HG02610 (cell line): ENCODE results near the gene RABAC1.
"Not testable (repeated sequence)": the region's sequence is repeated elsewhere in the genome, so short reads cannot be mapped to it uniquely, and the experiment has no call there.

Experiments
- ATAC-seq: cut with Tn5 transposase; IDR thresholded peaks from one replicate; pipeline ENCODE4 v1.9.1; 2021; ENCODE audit warnings: mild to moderate bottlenecking, moderate library complexity; ENCODE audit not compliant: unreplicated experiment

The RABAC1 gene

GRCh38 chr19:41947091-41947490, 12.0 kb downstream of the RABAC1 start:
- no peak for ATAC-seq

GRCh38 chr19:41945135-41945766, 13.9 kb downstream of the RABAC1 start:
- peak; percentile 85 for ATAC-seq

GRCh38 chr19:41944336-41944735, 14.8 kb downstream of the RABAC1 start:
- ATAC-seq: no peak

DNA sequence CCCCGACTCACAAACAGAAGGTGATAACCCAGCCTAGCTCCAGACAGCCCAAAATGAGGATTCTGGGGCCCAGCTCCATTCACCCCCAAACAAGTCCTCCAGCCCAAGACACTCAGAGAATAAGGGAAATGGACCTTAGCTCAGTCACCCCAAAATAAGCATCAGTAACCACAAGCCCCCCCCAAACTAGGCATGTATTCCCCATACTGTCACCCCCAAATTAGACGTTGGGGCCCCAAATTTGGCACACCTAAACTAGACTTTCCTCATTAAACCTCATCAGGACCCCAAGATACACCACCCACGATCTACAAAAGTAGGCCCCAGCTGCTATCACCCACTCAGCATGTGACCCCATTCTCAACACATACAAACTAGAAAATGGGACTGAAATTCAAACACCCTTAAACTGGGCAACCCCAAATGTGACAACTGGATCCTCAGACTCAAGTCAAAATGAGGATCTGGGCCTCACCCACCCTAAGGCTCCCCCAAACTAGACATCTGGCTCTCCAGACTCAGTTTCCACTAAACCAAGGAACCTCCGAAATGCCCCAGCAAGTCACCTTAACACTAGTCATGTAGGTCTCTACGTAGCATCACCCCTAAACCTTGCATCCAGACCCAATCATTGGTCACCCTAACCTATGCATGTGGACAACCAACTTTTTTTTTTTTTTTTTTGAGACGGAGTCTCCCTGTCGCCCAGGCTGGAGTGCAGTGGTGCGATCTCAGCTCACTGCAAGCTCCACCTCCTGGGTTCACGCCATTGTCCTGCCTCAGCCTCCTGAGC, 17.5 kb downstream of the RABAC1 start:
- ATAC-seq: no peak

- ATAC-seq: no peak
These were observed 18.3 kb downstream of the RABAC1 start for GRCh38 chr19:41940731-41941409.

DNA sequence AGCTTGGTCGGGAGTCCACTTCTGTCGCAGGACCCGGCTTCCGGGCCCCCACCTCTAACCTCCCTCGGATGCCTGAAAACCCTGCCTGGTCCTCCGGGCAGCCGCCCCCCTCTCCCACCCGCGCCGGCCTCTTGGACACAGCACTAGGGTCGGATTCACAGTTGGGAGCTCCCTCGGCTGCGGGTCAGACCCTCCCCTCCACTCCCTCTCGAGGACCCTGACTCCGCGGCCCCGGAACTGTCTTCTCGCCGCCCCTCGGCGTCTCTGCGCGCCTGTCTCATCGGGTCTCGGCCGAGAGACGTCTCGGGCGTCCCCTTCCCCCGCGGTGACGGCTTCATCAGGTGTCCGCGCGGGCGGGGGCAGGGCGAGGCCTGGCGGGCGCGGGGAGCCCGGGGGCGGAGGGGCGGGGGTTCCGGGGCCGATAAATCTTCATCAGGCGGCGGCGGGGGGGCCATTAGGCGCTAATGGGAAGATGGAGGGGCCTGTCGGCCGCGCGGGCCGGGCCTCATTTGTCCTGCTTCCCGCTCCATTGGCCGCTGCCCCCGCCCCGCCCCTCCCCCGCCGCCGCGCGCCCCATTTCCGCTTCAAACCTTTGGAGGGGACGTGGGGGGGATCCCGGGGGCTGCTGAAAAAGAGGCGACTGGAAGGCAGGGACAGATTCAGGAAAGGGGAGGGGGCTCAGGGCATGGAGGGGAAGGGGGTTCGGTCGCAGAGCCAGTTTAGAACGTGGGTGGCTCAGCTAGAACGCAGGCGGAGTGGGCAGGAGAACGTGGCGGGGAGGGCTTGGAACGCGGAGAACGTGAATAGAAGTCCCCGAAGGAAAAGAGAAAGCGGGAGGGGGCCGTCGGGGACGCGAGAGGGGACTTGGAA, 19.0 kb downstream of the RABAC1 start:
- no peak for ATAC-seq

GRCh38 chr19:41939209-41939608, 19.9 kb downstream of the RABAC1 start:
- not testable (repeated sequence) for ATAC-seq

DNA sequence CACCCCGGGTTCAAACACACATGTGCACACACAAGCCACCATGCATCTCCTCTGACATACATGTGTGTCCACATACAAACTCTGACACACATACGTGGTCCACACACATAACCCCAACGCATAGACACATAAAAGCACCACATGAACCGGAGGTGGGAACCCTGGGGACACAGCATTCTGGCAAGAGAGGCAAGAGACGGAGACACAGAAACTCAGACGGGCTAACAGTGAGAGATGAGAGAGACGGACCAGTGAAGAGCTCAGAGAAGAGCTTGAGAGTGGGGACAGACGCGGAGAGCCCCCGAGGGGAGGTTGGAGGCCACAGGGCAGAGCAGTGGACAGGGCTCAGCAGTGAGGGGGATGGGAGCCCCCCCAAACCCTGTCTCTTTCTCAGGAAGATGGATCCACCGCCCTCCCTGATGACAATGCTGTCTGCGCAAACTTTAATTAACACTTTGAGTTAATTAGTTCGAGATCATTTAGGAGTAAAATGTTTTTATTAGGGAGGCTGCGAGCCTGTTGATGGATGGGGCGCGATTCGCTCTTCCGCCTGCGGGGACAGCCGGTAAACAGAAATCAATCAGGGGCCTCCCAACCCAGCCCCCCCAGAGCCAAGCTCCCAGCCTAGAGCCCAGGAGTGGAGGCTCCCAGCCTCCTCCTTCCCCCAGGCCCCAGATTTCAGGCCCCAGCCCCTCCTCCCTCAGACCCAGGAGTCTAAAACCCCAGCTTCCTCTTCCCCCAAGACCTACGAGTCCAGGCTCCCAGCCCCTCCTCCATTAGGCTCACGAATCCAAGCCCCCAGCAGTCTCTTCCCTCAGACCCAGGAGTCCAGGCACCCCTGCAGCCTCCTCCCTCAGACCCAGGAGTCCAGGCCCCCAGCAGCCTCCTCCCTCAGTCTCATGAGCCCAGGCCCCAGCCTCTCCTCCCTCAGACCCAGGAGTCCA, 21.3 kb downstream of the RABAC1 start:
- no peak for ATAC-seq

GRCh38 chr19:41936961-41937360, 22.2 kb downstream of the RABAC1 start:
- no peak for ATAC-seq

GRCh38 chr19:41936416-41936850, 22.7 kb downstream of the RABAC1 start:
- ATAC-seq: no peak

DNA sequence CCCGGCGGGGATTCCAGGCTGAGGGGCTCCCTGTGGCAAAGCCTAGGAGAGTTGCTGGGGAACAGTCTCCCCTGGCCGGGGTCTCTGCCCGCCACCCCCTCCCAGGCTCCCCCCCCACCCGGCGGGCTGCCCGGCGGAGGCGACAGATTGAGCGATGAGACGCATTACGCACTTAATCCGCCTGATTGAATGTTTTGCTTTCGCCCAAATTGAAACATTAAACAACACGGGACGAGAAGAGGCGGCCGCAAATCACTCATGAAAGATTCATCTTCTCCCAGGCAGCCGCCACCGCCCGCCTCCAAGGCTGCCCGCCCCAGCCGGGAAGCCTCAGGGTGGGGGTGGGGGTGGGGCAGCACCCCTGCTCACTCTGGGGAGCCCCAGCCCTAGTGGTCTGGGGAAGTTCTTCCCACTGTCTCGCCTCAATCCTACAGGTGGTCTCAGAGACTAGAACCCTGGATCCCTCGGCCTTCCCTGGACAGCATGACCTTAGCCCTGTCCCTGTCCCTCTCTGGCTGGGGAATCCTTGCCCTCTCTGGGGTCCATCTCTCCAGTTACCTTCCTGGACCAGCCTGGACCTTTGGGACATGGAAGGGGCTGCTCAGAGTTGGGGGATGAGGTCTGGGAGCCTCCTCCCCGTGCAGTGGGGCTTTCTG, 23.2 kb downstream of the RABAC1 start:
- no peak for ATAC-seq

GRCh38 chr19:41934849-41935374, 24.2 kb downstream of the RABAC1 start:
- peak; percentile 50 for ATAC-seq

- no peak for ATAC-seq
These were observed 25.3 kb downstream of the RABAC1 start for GRCh38 chr19:41933693-41934426.

DNA sequence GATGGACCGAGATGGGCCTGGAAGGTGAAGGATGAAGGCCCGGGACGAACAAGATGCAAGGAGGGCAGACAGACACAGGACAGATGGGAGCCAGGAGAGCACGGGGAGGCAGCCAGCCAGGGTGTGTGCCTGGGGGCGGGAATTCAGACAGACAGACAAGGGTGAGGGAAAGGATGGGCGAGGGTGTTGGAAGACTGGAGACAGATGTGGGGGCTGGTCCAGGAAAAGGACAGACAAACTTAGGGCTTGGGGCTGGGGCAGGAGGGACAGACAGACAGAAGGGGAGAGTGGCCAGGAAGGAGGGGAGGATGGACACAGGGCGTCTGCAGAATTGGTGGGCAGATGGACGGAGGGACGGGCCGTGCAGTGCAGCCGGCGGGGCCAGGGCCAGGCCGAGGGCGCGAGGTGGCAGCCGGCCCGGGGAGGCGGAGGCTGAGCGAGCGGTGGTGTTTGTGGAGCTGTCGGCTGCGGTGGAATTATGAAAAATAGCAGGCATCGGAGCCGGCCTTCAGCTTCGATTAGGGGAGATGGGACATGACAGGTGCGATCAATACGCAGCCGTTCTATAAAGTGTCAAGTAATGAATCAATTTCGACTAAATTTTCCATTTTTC, 26.3 kb downstream of the RABAC1 start:
- no peak for ATAC-seq

GRCh38 chr19:41932259-41932719, 26.8 kb downstream of the RABAC1 start:
- ATAC-seq: no peak

DNA sequence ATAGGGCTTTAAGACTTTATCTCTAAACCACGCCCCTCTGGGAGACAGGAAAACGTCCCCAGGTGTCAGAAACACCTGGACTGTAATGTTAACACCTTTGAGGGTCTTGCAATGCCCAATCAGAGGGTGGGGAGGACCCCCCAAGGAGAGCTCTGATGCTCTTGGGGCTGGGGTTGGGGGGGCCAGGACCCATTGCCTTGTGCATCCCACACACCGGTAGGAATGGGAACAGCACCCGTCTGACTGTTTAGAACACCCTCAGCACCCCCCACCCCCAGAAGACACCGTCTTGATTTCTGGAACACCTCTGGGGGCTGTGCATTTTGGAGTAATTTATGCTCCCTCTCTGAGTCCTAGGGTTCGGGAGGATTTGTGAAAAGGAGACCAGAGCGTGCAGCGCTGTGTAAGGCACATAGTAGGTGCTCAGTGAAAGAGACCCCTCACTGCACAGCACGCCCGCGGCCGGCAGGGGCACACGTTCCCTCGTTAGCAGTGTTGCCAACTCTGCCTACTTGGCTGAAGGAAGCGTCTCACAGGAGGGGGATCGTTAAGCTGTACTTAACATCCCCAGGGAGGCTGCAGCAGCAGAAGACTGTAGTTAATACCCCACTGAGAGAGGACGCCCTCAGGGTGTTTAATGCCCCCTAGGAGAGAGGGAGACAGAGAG, 28.1 kb downstream of the RABAC1 start:
- no peak for ATAC-seq

DNA sequence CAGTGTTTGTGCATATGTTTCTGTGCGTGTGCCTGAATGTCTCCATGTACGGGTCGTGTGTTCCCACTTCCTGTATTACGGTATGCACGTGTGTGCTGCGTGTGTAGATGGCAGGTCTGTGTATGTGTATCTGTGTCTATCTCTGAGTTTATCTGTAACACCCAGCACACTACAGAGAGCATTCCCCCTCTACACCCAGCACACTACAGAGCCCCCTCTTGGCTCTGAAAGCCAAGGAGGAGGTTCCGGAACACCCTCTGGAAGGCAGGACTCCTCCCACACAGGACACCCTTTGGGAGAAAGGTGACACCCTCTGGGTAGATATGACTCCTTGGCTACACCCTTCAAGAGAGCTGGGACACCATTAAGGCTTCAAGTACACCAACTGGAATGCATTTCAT, 28.8 kb downstream of the RABAC1 start:
- ATAC-seq: no peak
